ENCODE measurements around the gene NRP2.

DNA sequence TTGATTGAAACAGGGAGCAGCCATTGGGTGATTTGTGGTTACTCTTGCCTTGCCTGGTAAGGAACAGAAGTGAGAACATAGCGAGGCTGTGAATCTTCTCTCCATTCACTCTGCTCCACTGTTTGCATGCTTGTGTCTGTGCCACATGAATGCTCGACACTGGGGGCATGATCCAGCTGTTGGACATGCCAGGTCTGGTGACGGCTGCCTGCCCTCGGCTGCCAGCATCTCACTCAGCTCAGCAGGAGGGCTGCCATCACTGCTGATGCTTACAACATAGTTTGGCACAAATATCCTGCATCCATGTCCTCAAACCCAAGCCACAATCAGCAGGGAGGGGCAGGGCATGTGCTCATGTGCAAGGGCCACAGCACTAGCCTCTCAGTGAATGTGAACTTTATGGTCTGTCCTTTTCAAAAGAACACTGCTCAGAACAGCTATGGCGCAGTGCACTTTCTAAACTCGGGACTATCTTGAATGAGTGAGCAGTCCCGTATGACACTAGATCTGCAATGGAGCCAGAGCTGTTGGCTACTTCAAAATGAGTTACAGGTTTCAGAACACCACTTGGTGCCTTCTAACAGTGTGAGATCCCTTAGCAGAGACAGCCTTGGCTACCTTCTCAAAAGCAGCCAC is 126.3 kb downstream of the NRP2 start:
- no peak for TF ChIP-seq CEBPB (IDR thresholded peaks at IDR 0.05)
- TF ChIP-seq BHLHE40 (IDR thresholded peaks at IDR 0.05; ENCODE audit: low read depth, low read length): no peak
- TF ChIP-seq CTCF (IDR thresholded peaks at IDR 0.05): no peak
- TF ChIP-seq, protein P1, sequence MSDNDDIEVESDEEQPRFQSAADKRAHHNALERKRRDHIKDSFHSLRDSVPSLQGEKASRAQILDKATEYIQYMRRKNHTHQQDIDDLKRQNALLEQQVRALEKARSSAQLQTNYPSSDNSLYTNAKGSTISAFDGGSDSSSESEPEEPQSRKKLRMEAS (IDR thresholded peaks at IDR 0.05): no peak
- TF ChIP-seq, protein P2, sequence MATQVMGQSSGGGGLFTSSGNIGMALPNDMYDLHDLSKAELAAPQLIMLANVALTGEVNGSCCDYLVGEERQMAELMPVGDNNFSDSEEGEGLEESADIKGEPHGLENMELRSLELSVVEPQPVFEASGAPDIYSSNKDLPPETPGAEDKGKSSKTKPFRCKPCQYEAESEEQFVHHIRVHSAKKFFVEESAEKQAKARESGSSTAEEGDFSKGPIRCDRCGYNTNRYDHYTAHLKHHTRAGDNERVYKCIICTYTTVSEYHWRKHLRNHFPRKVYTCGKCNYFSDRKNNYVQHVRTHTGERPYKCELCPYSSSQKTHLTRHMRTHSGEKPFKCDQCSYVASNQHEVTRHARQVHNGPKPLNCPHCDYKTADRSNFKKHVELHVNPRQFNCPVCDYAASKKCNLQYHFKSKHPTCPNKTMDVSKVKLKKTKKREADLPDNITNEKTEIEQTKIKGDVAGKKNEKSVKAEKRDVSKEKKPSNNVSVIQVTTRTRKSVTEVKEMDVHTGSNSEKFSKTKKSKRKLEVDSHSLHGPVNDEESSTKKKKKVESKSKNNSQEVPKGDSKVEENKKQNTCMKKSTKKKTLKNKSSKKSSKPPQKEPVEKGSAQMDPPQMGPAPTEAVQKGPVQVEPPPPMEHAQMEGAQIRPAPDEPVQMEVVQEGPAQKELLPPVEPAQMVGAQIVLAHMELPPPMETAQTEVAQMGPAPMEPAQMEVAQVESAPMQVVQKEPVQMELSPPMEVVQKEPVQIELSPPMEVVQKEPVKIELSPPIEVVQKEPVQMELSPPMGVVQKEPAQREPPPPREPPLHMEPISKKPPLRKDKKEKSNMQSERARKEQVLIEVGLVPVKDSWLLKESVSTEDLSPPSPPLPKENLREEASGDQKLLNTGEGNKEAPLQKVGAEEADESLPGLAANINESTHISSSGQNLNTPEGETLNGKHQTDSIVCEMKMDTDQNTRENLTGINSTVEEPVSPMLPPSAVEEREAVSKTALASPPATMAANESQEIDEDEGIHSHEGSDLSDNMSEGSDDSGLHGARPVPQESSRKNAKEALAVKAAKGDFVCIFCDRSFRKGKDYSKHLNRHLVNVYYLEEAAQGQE (IDR thresholded peaks at IDR 0.05): no peak
- TF ChIP-seq POLR2A (IDR thresholded peaks at IDR 0.05; ENCODE audit: low read length): no peak
- TF ChIP-seq JUNB (IDR thresholded peaks at IDR 0.05): no peak
- TF ChIP-seq SREBF2 (IDR thresholded peaks at IDR 0.05): no peak
- no peak for TF ChIP-seq EP300 (IDR thresholded peaks at IDR 0.05)
- no peak for TF ChIP-seq SMC3 (IDR thresholded peaks at IDR 0.05)
- TF ChIP-seq RCOR1 (IDR thresholded peaks at IDR 0.05; ENCODE audit: low read depth, low read length): no peak
- TF ChIP-seq ZSCAN20 (CRISPR knock-in tag; IDR thresholded peaks at IDR 0.05): no peak

All from A549 (cell line).